PC-3 (cell line): ENCODE measurements around the gene PLCE1. TPM values are rescaled to one million over a fixed set of nuclear protein-coding genes. Genes with fewer than 3 reads are reported as not detected.

ENCODE experiments used
- ATAC-seq: fragments of 200-7000 bp; cut with Tn5 transposase; 2 replicates; pipeline ENCODE4 v1.9.1; 2020; ENCODE audit warnings: mild to moderate bottlenecking, moderate library complexity
- BruUV-seq: library from RNA; stranded (reverse); fragments of 400-500 nt; replicated peaks from 2 replicates; lab custom pipeline; 2021; lab: Mats Ljungman, UMichigan
- CTCF ChIA-PET: fragments of 300-600 bp; sonication (Branson Sonifier 250); formaldehyde crosslinking; loops from one replicate; lab custom pipeline; 2022; ENCODE audit warnings: antibody characterized with exemption; lab: Charles Lee
- POLR2A ChIA-PET: fragments of 300-600 bp; sonication (Branson Sonifier 250); formaldehyde crosslinking; loops from one replicate; lab custom pipeline; 2022; ENCODE audit warnings: antibody characterized with exemption; ENCODE audit not compliant: unreplicated experiment; lab: Charles Lee
- DNase-seq: peaks from one replicate; pipeline ENCODE4 v3.0.0-alpha.2; 2015
- H2AFZ ChIP-seq: fragments of 300-600 bp; sonication (generic); 2 replicates; pipeline ENCODE4 v1.6.0; 2016; ENCODE audit warnings: antibody characterized with exemption, low read length
- H3F3A ChIP-seq: fragments of 300-600 bp; sonication (generic); one replicate; pipeline ENCODE4 v1.6.0; 2017; ENCODE audit warnings: antibody characterized with exemption, low read length, control low read depth, mild to moderate bottlenecking; ENCODE audit not compliant: unreplicated experiment
- H3K27ac ChIP-seq: fragments of 300-600 bp; sonication (generic); 2 replicates; pipeline ENCODE4 v1.5.1; 2016; ENCODE audit warnings: mild to moderate bottlenecking, low read length
- H3K27me3 ChIP-seq: fragments of 300-600 bp; sonication (generic); 2 replicates; pipeline ENCODE4 v1.6.1; 2016; ENCODE audit warnings: low read length, mixed read lengths
- H3K36me3 ChIP-seq: fragments of 300-600 bp; sonication (generic); 2 replicates; pipeline ENCODE4 v1.6.1; 2016; ENCODE audit warnings: low read depth, mixed run types, low read length, mixed read lengths
- H3K4me1 ChIP-seq: fragments of 300-600 bp; sonication (generic); 2 replicates; pipeline ENCODE4 v1.5.1; 2016; ENCODE audit warnings: low read length; ENCODE audit not compliant: insufficient read depth
- H3K4me2 ChIP-seq: fragments of 300-600 bp; sonication (generic); 2 replicates; pipeline ENCODE4 v1.6.0; 2016; ENCODE audit warnings: low read length
- H3K4me3 ChIP-seq: fragments of 300-600 bp; sonication (generic); 2 replicates; pipeline ENCODE4 v1.5.1; 2016; ENCODE audit warnings: mild to moderate bottlenecking, low read length, mixed read lengths
- H3K79me2 ChIP-seq: fragments of 300-600 bp; sonication (generic); 2 replicates; pipeline ENCODE4 v1.6.1; 2017; ENCODE audit warnings: low read length, mixed read lengths
- H3K9ac ChIP-seq: fragments of 300-600 bp; sonication (generic); 2 replicates; pipeline ENCODE4 v1.6.0; 2016; ENCODE audit warnings: mild to moderate bottlenecking, low read length
- H3K9me2 ChIP-seq: fragments of 300-600 bp; sonication (generic); replicated peaks from 2 replicates; pipeline ENCODE4 v1.6.1; 2016; ENCODE audit warnings: mixed run types, low read length, mixed read lengths
- H3K9me3 ChIP-seq: fragments of 300-600 bp; sonication (generic); 2 replicates; pipeline ENCODE4 v1.6.1; 2016; ENCODE audit warnings: low read length, mixed read lengths
- H4K20me1 ChIP-seq: fragments of 300-600 bp; sonication (generic); 2 replicates; pipeline ENCODE4 v1.6.1; 2016; ENCODE audit warnings: low read length, mixed read lengths
- CTCF ChIP-seq: fragments of 300-600 bp; sonication (generic); conservative IDR thresholded peaks from 2 replicates; pipeline ENCODE4 v1.5.1; 2017; ENCODE audit warnings: antibody characterized with exemption, low read depth, mild to moderate bottlenecking, low read length
- EZH2 ChIP-seq: fragments of 300-600 bp; sonication (generic); IDR thresholded peaks from one replicate; pipeline ENCODE4 v1.6.1; 2017; ENCODE audit warnings: antibody characterized with exemption, mild to moderate bottlenecking, low read length; ENCODE audit not compliant: unreplicated experiment
- EZH2phosphoT487 ChIP-seq: fragments of 300-600 bp; sonication (generic); IDR thresholded peaks from 2 replicates; pipeline ENCODE4 v1.6.1; 2018; ENCODE audit warnings: mild to moderate bottlenecking, antibody characterized with exemption, low read length, borderline replicate concordance
- intact Hi-C: fragments of 100-400 bp; cut with micrococcal nuclease; formaldehyde crosslinking; loops from 2 replicates; pipeline ENCODE4 v1.9.0; 2023
- total RNA-seq: library from RNA; depleted of rRNA; stranded (reverse); fragments of >200 nt; gene quantifications from 2 replicates; pipeline ENCODE4 v1.2.3, GENCODE V29; 2014

Gene PLCE1
- total RNA-seq, 1 experiment from 2014 or later = 11.4 TPM

- H3K9me3 ChIP-seq = no peaks in the 10 kb centered on the region
- H2AFZ ChIP-seq = no peak overlapping the region
- H3K27me3 ChIP-seq = no peaks in the 10 kb centered on the region
- peak overlapping the region; percentile 91 for H3K4me2 ChIP-seq
- BruUV-seq = no TSS peak
- ATAC-seq = no peak
- POLR2A ChIA-PET = no interaction called here
- H3K4me3 ChIP-seq = peak overlapping the region; percentile 88; the same call in 1 of the 2 replicates
- H3K36me3 ChIP-seq = no peaks in the 10 kb centered on the region
- no peaks in the 10 kb centered on the region for H4K20me1 ChIP-seq
- TF ChIP-seq EZH2 (no peak), EZH2phosphoT487 (no peak), CTCF (no peak)
- DNase-seq = no peak
- H3K9ac ChIP-seq = no peak overlapping the region
- intact Hi-C loops = no loop called here
- H3K9me2 ChIP-seq = no peaks in the 10 kb centered on the region
- H3F3A ChIP-seq = peaks cover 5% of the 10 kb centered on the region
- peak overlapping the region; percentile 54; the same call in 1 of the 2 replicates for H3K27ac ChIP-seq
- H3K79me2 ChIP-seq = peaks cover 72% of the 10 kb centered on the region
- peaks cover 44% of the 10 kb centered on the region for H3K4me1 ChIP-seq
- CTCF ChIA-PET = interaction anchor here (0.6 kb wide), 1 partner anchor 46 kb away, joined by 3 read pairs; no protein-coding TSS in a partner anchor
Measured at GRCh38 chr10:93996551-93996950, 2.8 kb downstream of the PLCE1 start.

- ChIA-PET CTCF (interaction anchor here (0.6 kb wide), 1 partner anchor 176 kb away, joined by 4 read pairs; no protein-coding TSS in a partner anchor), POLR2A (no interaction called here)
- H4K20me1 ChIP-seq = no peaks in the 10 kb centered on the region
- no peak overlapping the region for H3K4me2 ChIP-seq
- no peaks in the 10 kb centered on the region for H3K9me2 ChIP-seq
- intact Hi-C loops = no loop called here
- no peak overlapping the region for H3K27ac ChIP-seq
- no peak overlapping the region for H2AFZ ChIP-seq
- BruUV-seq = no TSS peak
- peaks cover 35% of the 10 kb centered on the region for H3K4me1 ChIP-seq
- H3F3A ChIP-seq = peaks cover 2% of the 10 kb centered on the region
- H3K79me2 ChIP-seq = peaks cover 81% of the 10 kb centered on the region
- no peaks in the 10 kb centered on the region for H3K9me3 ChIP-seq
- no peak for DNase-seq
- no peak for TF ChIP-seq EZH2
- TF ChIP-seq EZH2phosphoT487 = no peak
- TF ChIP-seq CTCF = no peak
- H3K9ac ChIP-seq = no peak overlapping the region
- ATAC-seq = no peak
- H3K36me3 ChIP-seq = no peaks in the 10 kb centered on the region
- H3K4me3 ChIP-seq = no peak overlapping the region
- H3K27me3 ChIP-seq = no peaks in the 10 kb centered on the region
Measured at GRCh38 chr10:93997546-93997945, 3.8 kb downstream of the PLCE1 start.

GRCh38 chr10:93999401-93999851 lies 5.7 kb downstream of the PLCE1 start:
- Histone ChIP-seq H3K27me3 (no peaks in the 10 kb centered on the region), H3K4me1 (peaks cover 31% of the 10 kb centered on the region), H3K4me3 (no peak overlapping the region), H3K79me2 (peaks cover 92% of the 10 kb centered on the region), H3K36me3 (no peaks in the 10 kb centered on the region), H3F3A (no peaks in the 10 kb centered on the region), H4K20me1 (no peaks in the 10 kb centered on the region), H3K9ac (no peak overlapping the region), H3K4me2 (no peak overlapping the region), H2AFZ (no peak overlapping the region), H3K9me3 (no peaks in the 10 kb centered on the region), H3K9me2 (no peaks in the 10 kb centered on the region), H3K27ac (no peak overlapping the region)
- POLR2A ChIA-PET = no interaction called here
- TF ChIP-seq EZH2 (no peak), CTCF (no peak), EZH2phosphoT487 (no peak)
- ATAC-seq = no peak
- no peak for DNase-seq
- intact Hi-C loops = no loop called here
- CTCF ChIA-PET = no interaction called here
- no TSS peak for BruUV-seq
